ENCODE data around the gene ZNF526. TPM values are rescaled to one million over a fixed set of nuclear protein-coding genes. Genes with fewer than 3 reads are reported as not detected.

Gene ZNF526
- total RNA-seq, 4 donors from 2014 or later, result 4.3 to 6.3 (median 6.3) TPM

DNA sequence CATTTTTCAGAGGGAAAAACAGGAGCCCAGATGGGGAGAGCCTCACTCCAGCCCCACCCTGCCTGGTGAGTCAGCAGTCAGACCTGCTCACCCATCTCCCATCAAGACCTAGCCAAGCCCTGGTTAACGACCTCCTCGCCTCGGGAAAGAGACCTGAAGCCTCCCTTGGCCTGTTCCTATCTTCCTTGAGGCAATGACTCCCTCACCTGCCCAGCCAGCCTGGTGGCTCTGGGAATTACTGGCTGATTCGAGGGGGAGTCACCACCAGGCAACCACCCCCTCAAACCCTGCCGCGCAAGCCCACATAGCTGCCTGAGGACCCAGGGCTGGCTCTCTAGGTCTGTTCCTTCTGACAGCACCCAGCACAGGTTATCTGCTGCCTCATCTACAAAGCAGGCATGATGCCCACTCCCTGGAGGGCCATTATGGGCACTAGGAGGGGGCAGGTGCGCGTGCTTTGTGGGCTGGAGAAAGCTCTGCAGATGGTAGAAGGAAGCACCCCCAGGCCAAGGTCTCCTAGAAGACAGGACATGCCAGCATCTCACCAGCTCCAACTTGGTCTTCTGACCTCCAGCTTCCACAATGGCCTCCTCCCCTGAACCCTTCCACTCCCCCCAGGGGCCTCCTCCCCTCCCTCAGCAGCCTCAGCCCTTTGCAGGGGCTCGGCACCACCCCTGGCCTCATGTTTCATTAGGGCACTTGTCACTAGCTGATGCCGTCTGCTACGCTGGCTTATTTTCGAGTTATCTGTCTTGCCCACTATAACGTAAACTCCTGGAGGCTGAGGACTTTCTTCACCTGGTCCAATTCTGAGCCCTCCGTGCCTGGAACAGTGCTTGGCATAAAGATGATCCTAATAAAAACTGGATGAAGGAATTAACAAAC is 13.0 kb upstream of the ZNF526 start:
- Histone ChIP-seq H3K9me3 (no peaks in the 10 kb centered on the region), H3K27ac (peak overlapping the region in 1 of 4 donors; percentile 18), H3K27me3 (no peaks in the 10 kb centered on the region), H3K4me3 (no peak overlapping the region), H3K4me1 (no peaks in the 10 kb centered on the region), H3K36me3 (peaks cover 0 to 100% (median 26%) of the 10 kb centered on the region in 3 donors)
- 84 to 88% methylated on average over 12 to 14 of the region's 14 CpGs for WGBS, 2 donors
- no peak for TF ChIP-seq CTCF (IDR thresholded peaks at IDR 0.05)
- TF ChIP-seq EP300 (IDR thresholded peaks at IDR 0.05), result no peak
- TF ChIP-seq POLR2A (IDR thresholded peaks at IDR 0.05), result no peak
- no peak for DNase-seq (ENCODE audit: low spot score in 2 of 2)

DNA sequence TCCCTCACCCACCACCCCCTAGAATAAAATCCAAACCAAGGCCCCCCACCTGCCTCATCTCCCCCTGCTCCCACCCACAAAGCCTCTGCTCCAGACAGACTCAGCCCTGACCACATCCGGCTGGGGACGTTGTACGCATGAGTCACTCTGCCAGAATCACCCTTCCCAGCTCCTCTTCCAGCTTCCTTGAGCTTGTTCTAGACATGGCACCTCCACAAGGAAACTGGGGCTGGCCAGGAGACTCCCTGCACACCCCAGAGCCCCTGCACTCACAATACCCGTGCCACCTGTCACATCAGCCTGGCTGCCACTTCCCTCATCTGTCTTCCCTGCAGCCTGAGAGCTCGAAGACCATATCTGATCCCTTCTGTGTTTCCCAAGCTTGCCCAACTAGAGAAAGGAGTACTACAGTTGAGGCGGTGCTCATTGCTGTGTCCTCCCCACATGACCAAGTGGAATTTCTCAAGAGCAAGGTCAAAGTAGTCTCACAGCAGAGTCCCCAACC is 12.3 kb upstream of the ZNF526 start:
- TF ChIP-seq CTCF (IDR thresholded peaks at IDR 0.05) (no peak), POLR2A (IDR thresholded peaks at IDR 0.05) (no peak), EP300 (IDR thresholded peaks at IDR 0.05) (no peak)
- 80 to 88% methylated on average over 6 of the region's 6 CpGs for whole genome bisulfite sequencing, 2 donors
- H3K27ac ChIP-seq, result peak overlapping the region in 1 of 4 donors; percentile 18
- no peaks in the 10 kb centered on the region for H3K27me3 ChIP-seq
- H3K9me3 ChIP-seq, result no peaks in the 10 kb centered on the region
- no peak overlapping the region for H3K4me3 ChIP-seq
- no peaks in the 10 kb centered on the region for H3K4me1 ChIP-seq
- DNase-seq (ENCODE audit: low spot score in 2 of 2), result no peak
- peaks cover 0 to 100% (median 31%) of the 10 kb centered on the region in 3 donors for H3K36me3 ChIP-seq

GRCh38 chr19:42208612-42209011 is 11.5 kb upstream of the ZNF526 start:
- no peak overlapping the region for H3K27ac ChIP-seq
- WGBS, 2 donors, result 89% methylated on average over 11 of the region's 11 CpGs
- H3K27me3 ChIP-seq, result no peaks in the 10 kb centered on the region
- no peak overlapping the region for H3K4me3 ChIP-seq
- H3K36me3 ChIP-seq, result peaks cover 0 to 100% (median 31%) of the 10 kb centered on the region in 3 donors
- no peaks in the 10 kb centered on the region for H3K4me1 ChIP-seq
- TF ChIP-seq CTCF (IDR thresholded peaks at IDR 0.05) (no peak), POLR2A (IDR thresholded peaks at IDR 0.05) (no peak), EP300 (IDR thresholded peaks at IDR 0.05) (no peak)
- no peak for DNase-seq (ENCODE audit: low spot score in 2 of 2)
- H3K9me3 ChIP-seq, result no peaks in the 10 kb centered on the region

DNA sequence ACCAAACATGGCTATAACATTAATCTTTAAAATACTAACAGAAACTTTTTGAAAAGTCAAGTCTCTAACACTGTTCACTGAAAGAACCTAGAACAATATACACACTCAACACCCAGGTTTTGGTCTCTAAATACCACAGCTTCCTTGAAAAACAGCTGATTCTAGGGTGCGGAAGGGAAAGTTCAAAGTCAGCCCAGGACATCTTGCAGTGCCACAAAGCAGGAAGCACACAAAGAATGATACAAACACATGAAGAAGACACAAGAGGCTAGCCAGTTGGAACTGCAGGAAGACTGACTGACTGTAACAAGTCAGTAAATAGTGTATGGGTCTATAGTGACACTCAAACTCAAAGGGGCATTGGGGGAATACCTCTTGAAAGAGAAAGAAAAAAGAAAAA is 7.2 kb upstream of the ZNF526 start:
- peaks cover 0 to 22% (median 13%) of the 10 kb centered on the region in 4 donors for H3K4me1 ChIP-seq
- no peaks in the 10 kb centered on the region for H3K27me3 ChIP-seq
- no peak overlapping the region for H3K4me3 ChIP-seq
- DNase-seq (ENCODE audit: low spot score in 2 of 2), result no peak
- TF ChIP-seq POLR2A (IDR thresholded peaks at IDR 0.05), result no peak
- no peak for TF ChIP-seq CTCF (IDR thresholded peaks at IDR 0.05)
- TF ChIP-seq EP300 (IDR thresholded peaks at IDR 0.05), result no peak
- 64 to 91% methylated on average over 1 of the region's 1 CpG for WGBS, 2 donors
- no peaks in the 10 kb centered on the region for H3K9me3 ChIP-seq
- H3K27ac ChIP-seq, result no peak overlapping the region
- peaks cover 0 to 72% (median 18%) of the 10 kb centered on the region in 3 donors for H3K36me3 ChIP-seq
